NCI-H146 treated with DMSO at 0.1 percent for 48 hours (cell line): ENCODE data around the gene FN1.

Source experiments
- DNase-seq: peaks from one replicate; lab custom pipeline; 2025; ENCODE audit not compliant: unreplicated experiment; lab: John Stamatoyannopoulos, UW

Gene FN1

DNA sequence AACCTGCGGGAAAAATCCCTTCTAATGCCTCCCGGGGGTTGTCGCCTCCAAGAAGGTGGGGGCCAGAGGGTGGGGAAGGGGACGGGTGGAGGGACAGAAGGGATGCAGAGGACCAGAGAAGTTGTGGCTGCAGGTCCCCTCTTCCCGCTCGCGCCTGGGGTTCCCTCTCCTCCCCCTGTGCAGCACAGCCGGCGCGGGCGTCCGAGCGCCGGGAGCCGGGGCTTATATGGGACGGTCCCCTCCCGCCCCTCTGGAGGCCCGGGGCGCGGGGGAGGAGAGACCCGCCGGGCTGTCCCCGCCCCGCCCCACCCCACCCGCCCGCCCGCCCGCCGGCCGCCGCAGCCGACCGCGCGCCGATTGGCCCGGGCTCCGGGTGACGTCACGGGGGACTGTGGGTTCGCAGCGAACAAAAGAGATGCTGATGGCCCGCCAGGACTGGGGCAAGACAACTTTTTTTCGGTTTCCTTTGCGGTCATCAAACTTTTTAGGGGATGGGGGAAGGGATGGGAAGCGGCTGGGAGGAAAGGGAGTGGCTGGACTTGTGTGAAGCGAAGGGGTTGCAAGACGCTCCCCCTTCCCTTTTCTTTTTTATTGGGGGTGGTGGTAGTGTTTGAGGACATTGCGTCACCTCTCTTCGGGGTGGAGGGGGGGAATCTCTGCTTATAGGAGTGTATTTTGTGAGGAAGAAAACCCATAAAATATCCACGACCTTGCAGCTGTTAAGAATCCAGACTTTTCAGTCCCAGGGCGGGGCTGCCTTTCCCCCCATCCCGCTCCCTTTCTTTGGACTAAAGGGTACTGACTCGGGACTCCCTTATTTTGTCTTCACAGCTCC is at the start of gene FN1:
Gene FN1, minus strand, starts transcription at position 199 of the 835 bp plus-strand sequence. CDS start 266 bp downstream, outside the sequence.
- DNase-seq = no peak

DNA sequence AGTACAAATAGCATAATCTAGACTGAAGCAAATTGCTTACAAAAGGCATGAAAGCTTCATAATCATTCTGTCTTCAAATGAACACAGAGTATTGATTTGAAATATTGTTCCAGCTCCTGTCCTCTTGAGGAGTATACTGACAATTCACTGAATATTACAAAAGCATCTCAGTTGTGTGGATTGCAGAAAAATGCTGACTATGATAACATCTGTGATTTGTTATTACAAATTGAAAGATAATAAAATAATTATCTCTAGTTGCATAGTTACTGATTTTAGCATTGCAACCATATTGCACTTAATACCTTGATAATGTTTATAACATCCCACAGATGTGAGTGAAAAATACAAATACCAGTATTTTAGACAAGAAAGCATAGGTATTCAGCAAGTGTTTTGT is 49.2 kb upstream of the FN1 start:
- DNase-seq = no peak

DNA sequence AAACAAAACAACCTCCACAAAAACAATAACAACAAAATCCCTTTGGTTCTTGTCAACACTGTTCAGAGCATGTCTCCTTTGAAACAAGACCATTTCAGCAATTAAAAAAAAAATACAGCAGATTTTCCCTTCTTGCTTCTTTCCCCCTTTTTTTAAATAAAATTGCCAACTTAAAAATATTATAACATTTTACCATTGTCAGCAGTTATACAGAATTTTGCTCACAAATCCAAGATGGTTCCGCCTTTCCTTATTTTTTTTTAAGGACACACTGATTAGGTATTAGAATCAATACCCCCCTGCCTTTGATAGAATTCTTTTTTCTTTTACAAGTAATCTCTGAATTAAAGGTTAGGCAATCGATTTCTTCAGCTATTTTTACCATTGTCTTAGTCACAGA is 48.7 kb upstream of the FN1 start:
- no peak for DNase-seq

DNA sequence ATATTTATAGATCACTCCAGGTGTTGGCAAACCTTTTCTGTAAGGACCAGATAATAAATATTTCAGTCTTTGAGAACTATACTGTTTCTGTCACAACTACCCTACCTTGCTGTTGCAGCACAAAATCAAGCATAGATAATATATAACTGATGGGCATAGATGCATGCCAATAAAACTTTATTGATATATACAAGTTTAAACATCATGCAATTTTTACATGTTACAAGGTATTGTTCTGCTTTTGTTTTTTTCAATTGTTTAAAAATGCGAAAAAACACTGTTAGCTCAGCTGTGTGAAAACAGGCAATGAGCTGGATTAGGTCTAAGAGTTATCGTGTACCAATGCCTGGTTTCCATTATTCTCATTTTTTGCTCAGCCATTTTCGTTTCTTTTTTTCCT is 47.6 kb upstream of the FN1 start:
- no peak for DNase-seq

DNA sequence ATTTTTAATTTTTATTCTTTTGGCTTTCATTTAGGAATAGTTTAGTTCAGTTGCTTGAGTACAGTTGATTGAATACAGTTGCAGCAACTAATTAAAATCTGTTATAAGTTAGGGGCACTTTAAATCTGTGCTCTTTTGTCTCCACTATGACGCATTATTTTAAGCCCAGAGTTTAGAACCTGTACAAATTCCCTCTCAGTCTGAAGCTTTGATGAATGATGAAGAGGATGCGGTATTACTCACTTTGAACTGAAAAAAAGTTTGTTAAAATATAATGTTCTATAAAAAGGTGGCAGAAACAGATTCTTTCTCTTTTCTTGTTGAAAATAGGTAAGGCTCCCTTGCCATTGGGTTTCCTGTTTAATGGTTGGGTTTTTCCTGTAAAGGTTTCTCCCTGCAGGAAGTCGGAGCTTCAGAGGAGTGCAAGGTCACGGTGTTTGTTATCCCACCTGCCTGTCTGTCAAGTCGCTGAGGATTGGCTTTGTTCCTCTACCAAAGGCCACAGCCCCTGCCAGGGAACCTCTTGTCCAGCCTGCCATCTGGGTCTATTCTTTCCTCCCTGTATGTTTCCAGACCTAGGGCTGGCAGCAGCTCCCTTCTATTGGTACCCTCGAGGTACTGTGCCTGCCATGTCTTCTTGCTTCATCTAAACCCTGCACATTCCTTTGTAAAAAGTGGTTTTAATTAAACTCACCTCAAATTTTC is 43.8 kb upstream of the FN1 start:
- peak; percentile 60 for DNase-seq

DNA sequence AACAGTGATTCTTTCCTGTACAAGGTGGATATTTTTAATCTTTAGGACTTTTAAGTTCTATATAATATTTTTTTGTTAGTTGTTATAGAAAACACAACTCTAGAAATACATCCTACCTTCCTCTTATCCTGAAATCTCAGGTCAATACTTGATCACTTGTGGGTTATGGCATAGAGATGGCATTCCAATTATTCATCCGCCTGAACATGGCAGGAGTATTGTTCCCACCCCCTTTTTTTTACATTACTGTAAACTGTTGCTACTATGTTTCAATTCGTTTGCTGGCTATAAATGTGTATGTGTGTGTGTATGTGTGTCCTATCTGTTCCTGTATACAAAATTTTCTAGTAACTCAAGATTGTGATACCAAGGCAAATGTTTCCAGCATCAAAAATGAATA is 43.3 kb upstream of the FN1 start:
- no peak for DNase-seq

DNA sequence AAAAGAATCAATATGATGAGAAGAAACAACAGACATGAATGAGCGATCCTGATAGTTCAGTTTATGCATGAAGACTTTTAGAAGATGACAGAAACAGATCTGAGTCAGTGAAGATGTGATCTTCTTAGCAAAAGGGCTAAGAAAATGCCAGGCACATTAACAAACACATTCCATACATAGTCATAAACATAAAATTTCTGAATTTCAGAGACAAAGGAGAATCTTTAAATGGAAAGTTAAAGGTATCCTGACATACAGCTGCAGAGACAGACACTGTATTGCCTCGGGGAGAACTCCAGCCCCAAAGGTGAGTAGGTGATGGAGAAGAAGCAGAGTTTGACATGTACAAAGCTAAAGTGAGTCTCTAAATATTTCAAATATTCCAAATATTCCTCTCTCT is 40.6 kb upstream of the FN1 start:
- DNase-seq = no peak

DNA sequence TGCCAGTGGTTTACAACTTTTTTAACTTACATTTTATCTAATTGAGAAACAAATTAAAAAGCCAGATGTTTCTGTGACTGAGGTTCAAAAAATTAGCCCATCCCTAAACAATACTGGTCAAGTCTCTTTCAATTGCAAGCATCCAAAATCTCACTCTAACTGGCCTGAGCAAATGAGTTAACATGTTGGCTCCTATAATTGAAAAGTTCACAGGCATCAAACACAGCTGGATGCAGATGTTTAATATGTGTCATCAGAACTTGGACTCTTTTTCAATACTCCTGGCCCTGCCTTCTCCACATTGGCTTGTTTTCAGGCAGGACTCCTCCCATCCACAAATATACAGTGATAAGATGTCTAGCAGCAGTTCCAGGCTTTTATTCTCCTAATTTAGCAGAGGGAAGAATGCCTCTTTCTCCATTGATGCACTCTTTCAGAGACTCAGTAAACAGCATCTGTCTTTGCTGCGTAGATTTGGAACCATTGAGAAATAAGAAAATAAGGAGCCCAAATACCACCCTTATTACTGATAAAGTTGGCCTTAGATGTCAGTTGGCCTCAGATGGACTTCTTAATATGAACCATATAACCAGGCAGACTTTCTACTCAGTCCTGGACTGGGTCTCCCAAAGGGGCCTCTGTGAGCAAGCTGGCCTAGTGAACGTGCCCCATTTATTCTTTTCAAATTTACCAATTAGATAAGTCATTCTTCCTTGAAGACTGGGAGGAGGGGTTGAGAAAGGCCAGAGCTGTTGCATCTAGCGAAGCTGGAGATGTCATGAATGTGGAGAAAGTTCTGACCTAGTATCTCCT is 30.4 kb upstream of the FN1 start:
- no peak for DNase-seq

DNA sequence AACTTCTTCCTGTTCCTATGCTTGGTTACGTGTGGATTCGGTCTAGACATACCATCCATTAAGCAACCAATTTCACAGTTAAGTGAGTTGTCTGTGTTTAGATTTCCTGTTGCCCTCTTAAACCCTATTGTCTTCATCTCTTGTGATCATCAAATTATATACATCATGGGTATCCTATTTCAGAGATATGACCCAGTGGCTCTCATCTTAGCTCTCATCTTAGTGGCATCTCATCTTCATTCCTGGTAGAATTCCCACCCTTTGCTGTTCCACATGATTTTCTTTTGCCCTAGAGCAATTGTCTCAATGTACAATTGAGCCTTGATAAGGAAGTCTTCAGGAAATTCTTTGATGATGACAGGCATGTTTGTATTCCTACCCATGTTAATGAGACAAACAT is 29.4 kb upstream of the FN1 start:
- no peak for DNase-seq

DNA sequence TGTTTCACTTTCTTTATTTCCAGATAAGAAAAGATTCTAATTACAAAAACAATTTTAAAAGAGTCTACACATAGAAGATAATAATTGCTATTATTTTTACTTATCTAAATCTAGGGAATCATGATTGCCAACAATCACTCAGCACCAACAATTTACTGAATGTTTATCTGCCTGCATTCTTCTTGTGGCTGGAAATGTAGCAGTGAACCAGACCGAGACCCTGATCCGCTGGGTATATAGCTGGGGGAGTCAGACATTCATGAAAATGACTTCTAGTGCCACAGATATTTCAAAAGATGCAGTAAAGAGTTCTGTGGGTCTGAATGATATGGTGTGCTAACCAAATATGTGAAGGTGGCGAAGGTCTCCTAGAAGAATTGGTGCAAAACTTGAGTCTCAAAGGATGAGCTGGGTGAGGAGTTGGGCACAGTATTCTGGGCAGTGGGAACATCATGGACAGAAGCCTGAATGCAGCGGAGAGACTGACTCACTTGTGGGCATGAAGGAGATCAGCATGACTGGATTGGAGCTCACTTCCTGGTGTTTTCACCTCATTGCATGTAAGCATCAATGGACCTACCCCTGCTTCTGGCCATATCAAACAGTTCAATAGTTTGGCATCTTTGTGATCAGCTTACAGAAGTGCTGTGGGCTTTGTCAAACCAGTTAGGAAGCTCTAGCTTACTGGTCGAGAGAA is 26.1 kb upstream of the FN1 start:
- no peak for DNase-seq

DNA sequence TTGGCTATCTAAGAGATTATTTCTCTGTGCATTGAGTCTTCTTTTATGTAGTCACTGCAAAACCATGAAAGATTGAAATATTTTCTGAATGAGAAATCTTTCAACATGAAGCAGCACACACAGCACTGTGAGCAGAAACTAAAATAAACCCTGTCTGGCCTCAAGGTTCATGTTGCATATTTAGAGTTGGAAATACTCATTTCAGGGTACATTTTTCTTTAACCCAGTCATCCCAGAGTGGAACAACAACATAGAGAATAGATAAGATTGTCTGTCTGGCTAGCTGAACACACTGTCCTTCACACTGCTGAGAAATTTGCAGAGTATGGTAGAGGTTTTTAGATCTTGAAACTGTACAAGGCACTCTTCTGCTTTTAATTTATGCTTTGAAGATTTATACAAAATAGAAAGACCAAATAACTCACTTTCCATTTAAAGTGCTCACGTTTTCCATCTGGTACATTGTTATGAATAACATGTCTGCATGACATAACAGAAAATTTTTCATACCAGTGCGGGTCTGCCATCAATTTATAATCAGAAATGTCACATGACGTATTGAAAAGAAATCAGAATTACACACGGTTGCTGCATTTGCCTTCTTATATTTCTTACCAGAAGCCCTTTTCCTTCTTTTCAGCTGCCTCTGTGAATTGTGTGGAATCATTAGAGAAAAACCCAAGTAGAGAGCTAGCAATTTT is 25.0 kb upstream of the FN1 start:
- DNase-seq = no peak

DNA sequence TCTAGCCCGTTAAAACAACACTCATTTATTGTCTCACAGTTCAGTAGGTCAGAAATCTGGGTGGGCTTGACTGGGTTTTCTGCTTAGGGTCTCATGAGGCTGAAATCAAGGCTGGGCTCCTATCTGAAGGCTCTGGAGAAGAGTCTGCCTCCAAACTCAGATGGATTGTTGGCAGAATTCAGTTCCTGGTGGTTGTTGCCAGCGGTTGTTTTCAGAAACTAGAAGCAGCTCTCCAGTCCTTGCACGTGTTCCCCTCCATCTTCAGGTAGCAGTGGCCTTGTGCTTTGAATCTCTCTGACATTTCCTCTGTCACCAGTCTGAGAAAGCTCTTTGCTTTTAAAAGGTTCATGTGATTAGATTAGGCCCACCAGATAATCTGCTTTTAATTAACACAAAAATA is 20.1 kb upstream of the FN1 start:
- no peak for DNase-seq

DNA sequence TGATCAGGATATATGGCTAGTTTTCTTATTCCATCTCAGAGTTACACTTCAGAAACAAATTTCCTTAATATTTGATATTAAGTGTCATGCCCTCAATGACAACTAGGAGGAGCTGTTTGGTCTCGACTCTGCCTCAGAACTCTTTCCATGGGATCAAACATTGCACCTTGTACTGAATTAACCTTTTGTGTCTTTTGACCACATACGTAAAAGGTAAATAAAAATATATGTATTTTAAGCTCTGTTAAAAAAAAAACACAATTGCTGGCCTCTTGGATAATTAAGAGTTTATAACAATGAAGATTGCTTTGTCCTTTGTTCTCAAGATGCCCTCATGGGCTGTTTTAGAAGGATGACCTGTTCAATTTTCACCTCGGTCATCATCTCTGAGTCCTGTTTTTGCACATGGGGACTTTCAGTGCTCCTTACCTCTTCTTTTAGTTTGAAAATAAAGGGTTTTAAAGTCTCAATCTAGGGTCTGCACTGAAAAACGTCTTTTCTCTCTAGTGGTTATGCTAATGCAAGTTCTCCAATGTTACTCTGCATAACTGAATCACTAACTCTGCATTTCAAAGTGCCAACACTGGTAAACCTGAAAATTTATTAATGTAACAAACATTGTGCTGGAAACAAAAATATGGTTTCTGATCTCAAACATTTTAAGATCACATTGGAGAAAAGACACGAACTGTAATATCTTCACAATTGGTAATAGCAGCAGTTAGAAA is 18.8 kb upstream of the FN1 start:
- peak; percentile 25 for DNase-seq

DNA sequence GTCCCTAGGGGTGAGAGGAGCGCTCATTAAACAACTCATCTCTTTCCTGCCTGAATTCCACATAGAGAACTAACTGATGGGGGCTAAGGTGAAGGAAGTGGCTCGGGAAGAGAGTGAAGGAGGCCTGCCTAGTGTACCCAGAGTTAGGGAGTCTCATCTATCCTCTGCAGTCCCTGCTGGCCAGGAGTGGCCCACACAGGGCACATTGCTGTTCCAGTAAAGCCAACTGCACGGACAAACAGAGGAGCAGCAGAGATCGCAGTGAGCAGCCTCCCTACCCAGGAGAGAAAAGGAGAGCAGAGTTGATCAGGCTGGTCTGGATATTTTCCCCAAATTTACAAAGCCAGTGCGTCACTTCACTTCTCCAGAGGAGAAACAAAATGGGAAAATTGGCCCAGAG is 16.9 kb upstream of the FN1 start:
- no peak for DNase-seq

DNA sequence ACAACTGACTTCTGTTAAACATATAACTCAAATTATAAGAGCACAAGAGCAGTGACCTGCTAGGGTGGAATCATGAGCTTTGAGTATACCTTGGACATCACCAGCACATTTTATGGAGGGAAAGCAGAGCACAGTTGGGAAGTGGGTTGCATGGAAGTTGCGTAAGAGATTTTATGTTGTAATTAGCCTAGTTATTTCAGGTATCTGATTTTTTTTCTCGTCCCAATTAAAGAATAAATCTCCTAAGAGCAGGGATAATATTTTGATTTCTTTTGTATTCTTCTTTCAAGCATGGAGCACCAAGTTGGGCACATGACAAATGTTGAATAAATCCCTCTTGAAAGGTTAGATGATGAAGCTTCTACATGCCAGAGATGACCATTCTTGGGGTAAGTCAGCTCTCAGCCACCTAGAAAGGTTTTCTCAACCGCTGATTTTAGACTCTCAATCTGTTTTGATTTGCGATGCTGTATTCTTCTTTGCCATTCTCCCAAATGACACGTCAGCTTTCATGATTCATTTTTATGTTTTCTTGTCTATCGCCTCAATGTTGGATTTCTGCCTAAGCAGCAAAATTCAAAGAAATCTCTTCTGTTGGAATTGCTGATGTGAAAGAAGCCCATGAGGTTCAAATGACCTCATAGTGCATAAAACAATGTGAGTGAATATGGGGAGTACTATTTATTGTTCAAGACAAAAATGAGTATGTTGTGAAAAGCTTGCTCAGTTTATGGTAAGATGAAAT is 15.3 kb upstream of the FN1 start:
- no peak for DNase-seq

DNA sequence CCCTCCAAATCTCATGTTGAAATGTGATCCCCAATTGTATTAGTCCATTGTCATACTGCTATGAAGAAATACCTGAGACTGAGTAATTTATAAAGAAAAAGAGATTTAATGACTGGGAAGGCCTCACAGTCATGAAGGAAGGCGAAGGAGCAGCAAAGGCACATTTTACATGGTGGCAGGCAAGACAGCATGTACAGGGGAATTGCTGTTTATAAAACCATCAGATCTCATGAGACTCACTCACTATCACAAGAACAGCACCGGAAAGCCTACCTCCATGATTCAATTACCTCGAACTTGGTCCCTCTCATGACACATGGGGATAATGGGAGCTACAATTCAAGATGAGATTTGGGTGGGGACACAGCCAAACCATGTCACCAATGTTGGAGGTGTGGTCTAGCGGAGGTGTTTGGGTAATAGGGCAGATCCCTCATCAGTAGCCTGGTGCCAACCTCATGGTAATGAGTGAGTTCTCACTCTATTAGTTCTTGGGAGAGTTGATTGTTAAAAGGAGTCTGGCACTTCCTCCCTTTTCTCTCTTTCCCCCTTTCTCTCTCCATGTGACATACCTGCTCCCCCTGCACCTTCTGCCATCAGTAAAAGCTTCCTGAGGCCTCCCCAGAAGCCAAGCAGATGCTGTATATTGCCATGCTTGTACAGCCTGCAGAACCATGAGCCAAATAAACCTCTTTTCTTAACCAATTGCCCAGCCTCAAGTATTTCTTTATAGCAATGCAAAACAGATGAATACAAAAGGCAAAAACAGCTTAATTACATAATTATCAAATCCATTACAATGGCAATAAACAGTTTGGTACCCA is 14.5 kb upstream of the FN1 start:
- DNase-seq = no peak

DNA sequence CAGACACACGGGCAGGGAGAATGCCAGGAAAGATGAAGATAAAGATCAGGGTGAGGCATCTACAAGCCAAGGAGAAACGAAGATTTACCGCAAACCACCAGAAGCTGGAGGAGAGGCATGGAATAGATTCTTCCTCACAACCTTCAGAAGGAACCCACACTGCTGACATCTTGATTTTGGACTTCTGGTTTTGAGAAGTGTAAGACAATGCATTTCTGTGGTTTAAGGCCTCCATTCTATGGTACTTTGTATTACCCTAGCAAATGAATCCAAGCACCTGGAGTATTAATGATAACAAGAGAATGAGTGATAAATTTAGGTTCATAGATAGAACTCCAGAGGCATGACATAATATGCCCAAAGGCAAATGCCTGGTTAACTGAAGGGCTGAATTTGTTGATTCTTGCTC is 11.8 kb upstream of the FN1 start:
- DNase-seq = no peak

DNA sequence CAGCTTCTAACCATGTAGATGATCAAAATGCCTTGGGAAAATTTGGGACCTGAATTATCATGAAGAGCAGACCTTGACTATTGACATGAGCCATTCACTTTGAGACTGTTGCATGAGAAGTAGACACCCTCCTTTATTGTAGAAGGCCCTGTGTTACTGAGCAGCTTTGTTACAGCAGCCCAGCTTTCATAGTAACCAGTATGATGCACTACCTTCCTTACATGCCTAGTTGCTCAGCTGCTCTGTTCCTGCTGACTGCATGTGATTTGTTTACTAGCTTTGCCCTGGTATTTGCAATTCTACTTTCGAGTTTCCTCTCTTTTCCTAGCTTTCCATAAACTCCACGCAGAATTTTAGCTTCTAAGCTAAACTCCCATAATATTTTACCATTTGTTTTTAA is 11.2 kb upstream of the FN1 start:
- no peak for DNase-seq
